ENCODE measurements around the gene FLT3.
"Not testable (repeated sequence)": the region's sequence is repeated elsewhere in the genome, so short reads cannot be mapped to it uniquely, and the experiment has no call there.

The FLT3 gene

GRCh38 chr13:28013482-28013881, 86.9 kb downstream of the FLT3 start:
- no peak overlapping the region for H3K27ac ChIP-seq

GRCh38 chr13:28012896-28013295, 87.5 kb downstream of the FLT3 start:
- H3K27ac ChIP-seq: no peak overlapping the region

More at GRCh38 chr13:28013482-28013881, 86.9 kb downstream of the FLT3 start:
- no peak for TF ChIP-seq ZFX (IDR thresholded peaks at IDR 0.05; ENCODE audit: borderline replicate concordance)
- TF ChIP-seq CTCF (IDR thresholded peaks at IDR 0.05): no peak

GRCh38 chr13:28012383-28012782, 88.0 kb downstream of the FLT3 start:
- TF ChIP-seq CTCF (IDR thresholded peaks at IDR 0.05): no peak
- TF ChIP-seq ZFX (IDR thresholded peaks at IDR 0.05; ENCODE audit: borderline replicate concordance): no peak
- no peak overlapping the region for H3K27ac ChIP-seq

More at GRCh38 chr13:28012896-28013295, 87.5 kb downstream of the FLT3 start:
- no peak for TF ChIP-seq CTCF (IDR thresholded peaks at IDR 0.05)
- no peak for TF ChIP-seq ZFX (IDR thresholded peaks at IDR 0.05; ENCODE audit: borderline replicate concordance)

GRCh38 chr13:28010046-28010445, 90.3 kb downstream of the FLT3 start:
- no peak overlapping the region for H3K27ac ChIP-seq
- TF ChIP-seq ZFX (IDR thresholded peaks at IDR 0.05; ENCODE audit: borderline replicate concordance) (no peak), CTCF (IDR thresholded peaks at IDR 0.05) (no peak)

GRCh38 chr13:28005016-28005415, 95.4 kb downstream of the FLT3 start:
- H3K27ac ChIP-seq: not testable (repeated sequence)

- no peak overlapping the region for H3K27ac ChIP-seq
- TF ChIP-seq CTCF (IDR thresholded peaks at IDR 0.05) (no peak), ZFX (IDR thresholded peaks at IDR 0.05; ENCODE audit: borderline replicate concordance) (no peak)
Measured at GRCh38 chr13:28002886-28003698, 97.3 kb downstream of the FLT3 start.

GRCh38 chr13:28001837-28002473, 98.4 kb downstream of the FLT3 start:
- TF ChIP-seq ZFX (IDR thresholded peaks at IDR 0.05; ENCODE audit: borderline replicate concordance): no peak
- TF ChIP-seq CTCF (IDR thresholded peaks at IDR 0.05): no peak
- H3K27ac ChIP-seq: no peak overlapping the region
